RPMI7951 (cell line): Measurements from ENCODE around the gene SMPD1. TPM values are rescaled to one million over a fixed set of nuclear protein-coding genes. Genes with fewer than 3 reads are reported as not detected.

Experiments used
- DNase-seq: peaks from one replicate; pipeline ENCODE4 v3.0.0-alpha.2; 2012; ENCODE audit warnings: low read depth
- total RNA-seq: library from RNA; depleted of rRNA; stranded (reverse); fragments of >200 nt; shearing (Covaris generic); gene quantifications from 2 replicates; pipeline ENCODE4 v1.2.3, GENCODE V29; 2014; rRNA removed

Gene SMPD1
- total RNA-seq, 1 experiment from 2014 or later = 45.3 TPM

- DNase-seq = peak; percentile 35
Measured at GRCh38 chr11:6414874-6415328, 24.6 kb downstream of the SMPD1 start.

GRCh38 chr11:6415797-6416196 is 25.5 kb downstream of the SMPD1 start:
- DNase-seq = no peak

GRCh38 chr11:6417907-6418556 is 27.8 kb downstream of the SMPD1 start:
- no peak for DNase-seq

- DNase-seq = no peak
Measured at GRCh38 chr11:6418557-6419008, 28.3 kb downstream of the SMPD1 start.

- peak; percentile 48 for DNase-seq
Measured at GRCh38 chr11:6419009-6419631, 28.8 kb downstream of the SMPD1 start, which contains the start of gene APBB1. TSS of gene APBB1 (minus strand) at chr11:6419094. CDS start at chr11:6411347, 7,747 bp downstream.

- no peak for DNase-seq
Measured at GRCh38 chr11:6420677-6421076, 30.4 kb downstream of the SMPD1 start.

GRCh38 chr11:6427516-6427915 is 37.2 kb downstream of the SMPD1 start:
- no peak for DNase-seq

GRCh38 chr11:6431861-6432260 is 41.6 kb downstream of the SMPD1 start:
- peak; percentile 94 for DNase-seq

- DNase-seq = no peak
Measured at GRCh38 chr11:6433998-6434660, 43.9 kb downstream of the SMPD1 start.

GRCh38 chr11:6437423-6437822 is 47.1 kb downstream of the SMPD1 start:
- DNase-seq = no peak

GRCh38 chr11:6437993-6438392 is 47.7 kb downstream of the SMPD1 start:
- no peak for DNase-seq

GRCh38 chr11:6438979-6439571 is 48.8 kb downstream of the SMPD1 start:
- peak; percentile 55 for DNase-seq

GRCh38 chr11:6440906-6441358 is 50.7 kb downstream of the SMPD1 start, which contains the start of gene HPX:
TSS of gene HPX (minus strand) at chr11:6440987. CDS start at chr11:6440963, 24 bp downstream.
- DNase-seq = no peak

- DNase-seq = no peak
Measured at GRCh38 chr11:6442441-6442840, 52.2 kb downstream of the SMPD1 start.

- DNase-seq = peak; percentile 42
Measured at GRCh38 chr11:6443269-6444003, 53.2 kb downstream of the SMPD1 start.

Other genes with a start within 250 kb of the SMPD1 start
- not detected in 2 replicates for gene OR52B2, start 220.1 kb upstream of the SMPD1 start, total RNA-seq
- not detected in 2 replicates for gene OR52W1, start 191.2 kb upstream of the SMPD1 start, total RNA-seq
- not detected in 2 replicates for gene C11orf42, start 184.9 kb upstream of the SMPD1 start, total RNA-seq
- gene FHIP1B, start 155.8 kb upstream of the SMPD1 start, total RNA-seq = 4.8 and 6.4 TPM in 2 replicates
- not detected in 2 replicates for gene CNGA4, start 151.4 kb upstream of the SMPD1 start, total RNA-seq
- gene CCKBR, start 130.6 kb upstream of the SMPD1 start, total RNA-seq = not detected in 2 replicates
- gene CAVIN3, start 70.0 kb upstream of the SMPD1 start, total RNA-seq = 200 and 367 TPM in 2 replicates
- 17.3 and 22.1 TPM in 2 replicates for gene APBB1, start 28.6 kb downstream of the SMPD1 start, total RNA-seq
- gene HPX, start 50.5 kb downstream of the SMPD1 start, total RNA-seq = 0.48 TPM in 1 of 2 replicates, not detected in the other
- gene TRIM3, start 83.5 kb downstream of the SMPD1 start, total RNA-seq = 11.3 and 12.2 TPM in 2 replicates
- 52.5 and 54.5 TPM in 2 replicates for gene ARFIP2, start 90.9 kb downstream of the SMPD1 start, total RNA-seq
- gene TIMM10B, start 91.0 kb downstream of the SMPD1 start, total RNA-seq = 26.2 and 30.7 TPM in 2 replicates
- 1.5 and 1.7 TPM in 2 replicates for gene DNHD1, start 106.8 kb downstream of the SMPD1 start, total RNA-seq
- gene RRP8, start 213.1 kb downstream of the SMPD1 start, total RNA-seq = 14.0 and 20.7 TPM in 2 replicates
- gene ILK, start 213.3 kb downstream of the SMPD1 start, total RNA-seq = 226 and 231 TPM in 2 replicates
- 44.5 and 81.9 TPM in 2 replicates for gene TAF10, start 221.7 kb downstream of the SMPD1 start, total RNA-seq
- gene TPP1, start 228.9 kb downstream of the SMPD1 start, total RNA-seq = 20.3 and 22.6 TPM in 2 replicates